ES-I3 (cell line): ENCODE measurements around the gene SIKE1.

ENCODE experiments used
- H3K36me3 ChIP-seq: 2 replicates; pipeline ENCODE4 v1.6.1; 2013; ENCODE audit warnings: mild to moderate bottlenecking, low read length, control low read depth, moderate library complexity; ENCODE audit not compliant: insufficient read depth
- H3K4me1 ChIP-seq: 2 replicates; pipeline ENCODE4 v1.6.1; 2013; ENCODE audit warnings: mild to moderate bottlenecking, control low read depth, low read length; ENCODE audit not compliant: insufficient read depth
- H3K9ac ChIP-seq: 2 replicates; pipeline ENCODE4 v1.6.1; 2013; ENCODE audit warnings: low read depth, mild to moderate bottlenecking, low read length, moderate library complexity
- H3K9me3 ChIP-seq: 2 replicates; pipeline ENCODE4 v1.6.1; 2013; ENCODE audit warnings: mild to moderate bottlenecking, low read length, moderate library complexity; ENCODE audit not compliant: control insufficient read depth, insufficient read depth

SIKE1 gene

DNA sequence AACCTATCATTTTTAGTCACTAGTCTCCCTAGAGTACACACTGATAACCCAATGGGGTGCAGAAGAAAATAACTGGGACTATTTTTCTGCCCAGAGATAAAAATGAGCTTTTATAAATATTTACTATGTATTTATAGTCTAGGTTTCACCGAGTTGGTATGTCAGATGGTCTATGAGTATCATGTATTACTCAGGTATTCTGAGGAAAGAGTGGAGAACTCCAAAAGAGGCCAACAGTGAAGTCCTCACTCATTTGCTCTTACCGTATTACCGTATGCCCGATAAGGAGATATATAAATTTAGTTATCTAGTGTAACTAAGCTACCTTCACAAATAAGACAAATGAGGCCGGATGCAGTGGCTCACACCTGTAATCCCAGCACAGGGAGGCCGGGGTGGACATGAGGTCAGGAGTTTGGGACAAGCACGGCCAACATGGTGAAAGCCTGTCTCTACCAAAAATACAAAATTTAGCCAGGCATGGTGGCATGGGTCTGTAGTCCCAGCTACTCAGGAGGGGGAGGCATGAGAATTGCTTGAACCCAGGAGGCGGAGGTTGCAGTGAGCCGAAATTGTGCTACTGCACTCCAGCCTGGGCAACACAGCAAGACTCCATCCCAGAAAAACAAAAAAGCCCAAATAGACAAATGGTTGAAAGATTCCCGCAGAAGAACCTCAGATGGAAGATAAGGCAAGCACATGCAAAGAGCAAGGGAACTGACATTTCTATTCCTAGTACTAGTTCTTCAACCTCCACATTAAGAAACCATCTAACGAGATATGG lies 38.3 kb downstream of the SIKE1 start:
- Histone ChIP-seq H3K36me3 (peaks cover 19% of the 10 kb centered on the region), H3K4me1 (no peaks in the 10 kb centered on the region), H3K9me3 (no peaks in the 10 kb centered on the region), H3K9ac (no peak overlapping the region)

DNA sequence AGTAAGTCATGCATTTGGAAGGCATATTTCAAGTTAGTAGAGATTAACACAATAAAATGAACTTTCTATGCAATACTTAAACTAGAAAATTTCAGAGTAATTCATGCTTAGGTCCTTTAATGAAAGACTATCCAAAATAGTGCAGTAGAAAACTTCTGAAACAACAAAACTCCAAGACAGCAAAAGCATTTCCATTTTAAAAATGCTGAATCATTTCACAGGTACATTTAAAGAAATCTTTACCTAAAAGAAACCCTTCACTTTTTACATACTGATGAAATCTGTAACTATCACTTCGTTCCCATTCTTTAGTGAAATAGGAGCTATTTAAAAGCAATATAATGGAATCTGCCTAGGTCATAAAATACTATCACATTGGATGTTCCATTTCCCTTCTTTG lies 40.2 kb downstream of the SIKE1 start:
- H3K4me1 ChIP-seq, result no peaks in the 10 kb centered on the region
- no peaks in the 10 kb centered on the region for H3K9me3 ChIP-seq
- no peak overlapping the region for H3K9ac ChIP-seq
- peaks cover 20% of the 10 kb centered on the region for H3K36me3 ChIP-seq

DNA sequence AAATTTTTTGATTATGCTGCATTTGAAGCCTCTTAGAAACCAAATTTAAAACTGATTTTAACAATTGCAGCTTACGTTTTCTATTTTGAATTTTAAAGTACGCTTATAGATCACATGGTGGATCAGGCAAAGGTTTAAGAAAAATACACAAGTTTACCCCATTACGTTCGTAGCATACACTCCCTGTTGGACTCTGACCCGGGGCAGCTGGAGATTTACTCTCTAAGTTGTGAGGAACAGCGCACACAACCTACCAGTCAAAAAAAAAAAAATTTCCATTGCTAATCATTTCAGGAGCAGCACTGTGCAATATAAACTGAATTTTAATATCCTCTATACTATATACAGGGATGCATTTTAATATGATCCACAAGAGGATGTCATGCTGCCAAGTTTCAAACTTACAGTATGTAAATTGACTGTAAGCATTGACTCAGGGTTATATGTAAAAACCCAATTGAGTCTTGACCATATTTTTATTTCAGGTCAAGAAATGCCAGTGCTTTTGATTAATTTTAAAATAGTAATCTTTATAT lies 43.1 kb downstream of the SIKE1 start:
- Histone ChIP-seq H3K4me1 (no peaks in the 10 kb centered on the region), H3K36me3 (peaks cover 39% of the 10 kb centered on the region), H3K9ac (no peak overlapping the region), H3K9me3 (no peaks in the 10 kb centered on the region)

DNA sequence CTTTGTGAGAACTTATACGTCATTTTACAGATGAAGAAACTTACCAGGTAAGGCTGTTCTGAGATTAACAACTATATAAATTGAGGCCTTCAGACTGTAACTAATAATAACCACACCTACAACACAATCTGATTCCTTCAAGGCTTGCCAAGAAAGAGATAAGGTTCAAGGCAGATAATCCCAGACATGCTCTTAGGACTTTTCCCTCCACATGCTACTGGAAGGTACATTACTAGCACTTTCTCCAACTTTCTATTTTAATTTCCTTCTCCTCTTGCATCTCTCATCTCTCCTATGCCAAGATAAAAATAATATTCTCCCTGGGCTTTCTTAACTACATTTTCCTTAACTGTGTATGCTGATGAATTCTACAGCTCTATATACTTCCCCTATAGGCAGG lies 45.0 kb downstream of the SIKE1 start:
- Histone ChIP-seq H3K4me1 (no peaks in the 10 kb centered on the region), H3K36me3 (peaks cover 48% of the 10 kb centered on the region), H3K9me3 (no peaks in the 10 kb centered on the region), H3K9ac (no peak overlapping the region)

DNA sequence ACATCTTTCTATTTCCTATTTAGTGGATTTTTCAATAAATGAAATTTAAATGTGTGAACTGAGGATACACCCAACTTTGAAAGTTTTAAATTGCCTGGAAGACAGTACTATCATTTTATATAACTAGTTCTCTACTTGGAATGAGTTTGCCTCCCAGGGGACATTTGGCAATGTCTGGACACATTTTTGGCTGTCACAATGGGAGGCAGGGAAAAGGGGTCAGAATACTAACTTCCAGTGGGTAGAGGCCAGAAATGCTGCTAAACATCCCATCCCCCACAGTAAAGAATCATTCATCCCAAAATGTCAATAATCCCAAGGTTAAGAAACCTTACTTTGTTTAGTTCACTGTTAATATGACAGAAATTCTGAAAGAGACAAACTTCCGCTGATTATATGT lies 50.7 kb downstream of the SIKE1 start:
- H3K9me3 ChIP-seq, result no peaks in the 10 kb centered on the region
- peaks cover 52% of the 10 kb centered on the region for H3K36me3 ChIP-seq
- H3K4me1 ChIP-seq, result no peaks in the 10 kb centered on the region
- H3K9ac ChIP-seq, result no peak overlapping the region

DNA sequence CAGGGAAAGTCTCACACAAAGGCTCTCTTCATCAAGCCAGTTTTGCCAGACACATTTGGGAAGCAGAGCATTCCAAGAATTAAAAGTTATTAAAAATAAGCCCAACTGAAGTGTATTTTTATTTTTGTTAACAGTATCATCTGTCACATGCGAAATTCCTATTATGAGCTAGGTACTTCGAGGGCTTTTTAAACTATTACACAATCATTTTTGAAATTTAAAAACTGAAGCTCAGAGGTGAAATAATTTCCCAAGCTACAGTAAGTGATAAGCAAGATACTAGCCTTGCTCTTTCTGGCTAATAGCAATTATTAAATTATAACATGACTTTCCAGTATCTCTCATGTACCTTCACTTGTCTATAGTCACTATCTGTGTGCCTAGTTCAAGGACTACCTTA lies 51.9 kb downstream of the SIKE1 start:
- Histone ChIP-seq H3K4me1 (no peaks in the 10 kb centered on the region), H3K9me3 (no peaks in the 10 kb centered on the region), H3K36me3 (peaks cover 52% of the 10 kb centered on the region), H3K9ac (no peak overlapping the region)

DNA sequence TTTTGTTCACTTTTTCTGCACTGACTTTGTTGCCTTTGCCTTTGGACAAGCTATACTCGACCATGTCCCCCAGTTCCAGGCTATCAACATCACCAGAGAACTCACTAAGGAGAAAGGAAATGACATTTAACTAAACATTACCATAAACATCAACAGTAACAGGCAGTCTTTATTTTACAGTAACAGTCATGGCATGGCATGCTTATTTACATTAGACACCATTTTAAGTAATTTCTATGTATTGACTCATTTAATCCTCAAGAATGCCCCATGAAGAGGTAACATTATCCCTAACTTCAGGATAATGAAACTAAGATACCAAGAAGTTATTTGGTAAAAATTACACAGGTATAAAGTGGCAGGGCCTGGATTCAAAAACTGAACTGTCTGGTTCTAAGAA lies 55.3 kb downstream of the SIKE1 start:
- Histone ChIP-seq H3K9ac (no peak overlapping the region), H3K36me3 (peaks cover 50% of the 10 kb centered on the region), H3K4me1 (no peaks in the 10 kb centered on the region), H3K9me3 (no peaks in the 10 kb centered on the region)

DNA sequence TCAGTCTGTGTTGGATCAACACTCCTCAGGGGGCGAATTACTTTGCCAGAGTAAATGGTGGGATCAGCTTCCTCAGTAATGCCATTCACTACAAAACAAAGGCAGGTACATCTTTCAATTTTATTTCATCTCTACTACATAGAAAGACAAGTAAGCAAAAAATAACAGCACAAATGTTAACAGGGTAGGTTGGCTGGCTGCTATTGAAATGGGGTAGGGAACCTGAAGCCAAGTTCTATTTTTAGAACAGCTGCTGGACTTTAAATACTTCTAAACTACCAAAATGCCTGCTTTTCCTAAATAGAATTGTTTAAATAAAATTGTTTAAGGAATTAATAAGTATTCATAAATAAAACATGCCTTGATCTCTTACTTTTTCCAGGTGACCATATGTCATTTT lies 56.6 kb downstream of the SIKE1 start:
- Histone ChIP-seq H3K9me3 (no peaks in the 10 kb centered on the region), H3K4me1 (no peaks in the 10 kb centered on the region), H3K9ac (no peak overlapping the region), H3K36me3 (peaks cover 55% of the 10 kb centered on the region)

DNA sequence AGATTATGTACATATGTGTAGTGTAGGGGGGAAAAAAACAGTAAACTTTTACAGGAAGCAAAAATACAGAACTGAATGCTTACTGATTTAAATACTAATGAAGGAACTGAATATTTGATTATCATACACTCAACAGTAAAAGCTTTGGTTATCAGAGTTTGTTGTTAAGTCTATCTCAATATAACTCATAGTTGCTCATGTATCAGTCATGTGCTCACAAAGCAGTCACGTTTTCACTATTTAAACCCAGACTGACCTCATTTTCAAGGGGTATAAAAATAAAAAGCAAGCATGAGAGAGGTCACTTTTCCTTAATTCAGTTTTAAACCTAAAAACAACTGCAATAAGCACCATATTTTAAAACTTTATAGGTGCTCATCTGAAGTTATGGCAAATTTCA lies 57.0 kb downstream of the SIKE1 start:
- no peaks in the 10 kb centered on the region for H3K4me1 ChIP-seq
- H3K9ac ChIP-seq, result no peak overlapping the region
- no peaks in the 10 kb centered on the region for H3K9me3 ChIP-seq
- peaks cover 56% of the 10 kb centered on the region for H3K36me3 ChIP-seq

DNA sequence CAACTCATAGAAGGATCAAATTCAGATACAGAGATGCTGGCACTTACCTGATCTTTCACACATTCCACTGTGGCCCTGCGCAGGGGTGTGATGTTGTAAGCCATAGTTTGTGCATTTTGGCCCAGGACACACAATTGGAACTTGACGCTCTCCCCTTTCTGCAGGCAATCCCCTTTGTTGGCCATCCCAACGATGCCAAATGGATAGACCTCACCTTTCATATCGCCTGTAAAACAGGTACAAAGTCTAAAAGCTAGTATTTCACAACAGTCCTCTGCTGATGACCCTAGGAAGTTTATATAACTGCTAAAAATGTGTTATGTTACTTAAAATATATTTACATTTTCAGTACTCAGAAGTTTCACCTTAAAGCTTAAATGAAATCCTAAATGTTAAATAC lies 60.0 kb downstream of the SIKE1 start:
- Histone ChIP-seq H3K9ac (no peak overlapping the region), H3K9me3 (no peaks in the 10 kb centered on the region), H3K36me3 (peaks cover 49% of the 10 kb centered on the region), H3K4me1 (no peaks in the 10 kb centered on the region)
